MM.1S (cell line): ENCODE results near the gene DCST1.

Experiments used
- DNase-seq: peaks from one replicate; pipeline ENCODE4 v3.0.0-alpha.2; 2015
- H2AFZ ChIP-seq: fragments of 300-600 bp; sonication (generic); 2 replicates; pipeline ENCODE4 v1.6.0; 2016; ENCODE audit warnings: antibody characterized with exemption, low read length
- H3F3A ChIP-seq: fragments of 300-600 bp; sonication (generic); 2 replicates; pipeline ENCODE4 v1.6.1; 2016; ENCODE audit warnings: mild to moderate bottlenecking, antibody characterized with exemption, low read length, moderate library complexity, mixed read lengths; ENCODE audit not compliant: insufficient read depth
- H3K27ac ChIP-seq: fragments of 300-600 bp; sonication (generic); 2 replicates; pipeline ENCODE4 v1.5.1; 2016; ENCODE audit warnings: mild to moderate bottlenecking, low read length
- H3K27me3 ChIP-seq: fragments of 300-600 bp; sonication (generic); replicated peaks from 2 replicates; pipeline ENCODE4 v1.6.0; 2016; ENCODE audit warnings: low read length; ENCODE audit not compliant: insufficient read depth
- H3K36me3 ChIP-seq: fragments of 300-600 bp; sonication (generic); replicated peaks from 2 replicates; pipeline ENCODE4 v1.6.1; 2016; ENCODE audit warnings: mild to moderate bottlenecking, low read length, mixed read lengths; ENCODE audit not compliant: insufficient read depth
- H3K4me1 ChIP-seq: fragments of 300-600 bp; sonication (generic); 2 replicates; pipeline ENCODE4 v1.6.1; 2016; ENCODE audit warnings: low read length, mixed read lengths
- H3K4me2 ChIP-seq: fragments of 300-600 bp; sonication (generic); 2 replicates; pipeline ENCODE4 v1.6.0; 2016; ENCODE audit warnings: low read depth, low read length
- H3K4me3 ChIP-seq: fragments of 300-600 bp; sonication (generic); 2 replicates; pipeline ENCODE4 v1.5.1; 2016; ENCODE audit warnings: low read length, mixed read lengths
- H3K79me2 ChIP-seq: fragments of 300-600 bp; sonication (generic); 2 replicates; pipeline ENCODE4 v1.6.1; 2016; ENCODE audit warnings: mixed run types, low read length, mixed read lengths
- H3K9ac ChIP-seq: fragments of 300-600 bp; sonication (generic); 2 replicates; pipeline ENCODE4 v1.6.1; 2016; ENCODE audit warnings: low read length, mixed read lengths
- H3K9me2 ChIP-seq: fragments of 300-600 bp; sonication (generic); replicated peaks from 2 replicates; pipeline ENCODE4 v1.6.1; 2016; ENCODE audit warnings: mild to moderate bottlenecking, low read length, mixed read lengths; ENCODE audit not compliant: insufficient read depth
- H3K9me3 ChIP-seq: fragments of 300-600 bp; sonication (generic); replicated peaks from 2 replicates; pipeline ENCODE4 v1.6.1; 2016; ENCODE audit warnings: mild to moderate bottlenecking, low read length, mixed read lengths; ENCODE audit not compliant: insufficient read depth
- H4K20me1 ChIP-seq: fragments of 300-600 bp; sonication (generic); 2 replicates; pipeline ENCODE4 v1.6.1; 2016; ENCODE audit warnings: mild to moderate bottlenecking, low read length, moderate library complexity, mixed read lengths; ENCODE audit not compliant: insufficient read depth
- EZH2 ChIP-seq: fragments of 300-600 bp; sonication (generic); optimal IDR thresholded peaks from 2 replicates; pipeline ENCODE3; 2017; ENCODE audit warnings: low read depth, mild to moderate bottlenecking, antibody characterized with exemption, low read length, mixed read lengths
- EZH2phosphoT487 ChIP-seq: fragments of 300-600 bp; sonication (generic); IDR thresholded peaks from 2 replicates; pipeline ENCODE4 v1.6.1; 2018; ENCODE audit warnings: antibody characterized with exemption, low read length
- TF ChIP-seq, protein P1 (sequence below): fragments of 300-600 bp; sonication (generic); IDR thresholded peaks from 2 replicates; pipeline ENCODE4 v1.5.1; 2016; ENCODE audit warnings: antibody characterized with exemption, low read length, mixed read lengths

The DCST1 gene

DNA sequence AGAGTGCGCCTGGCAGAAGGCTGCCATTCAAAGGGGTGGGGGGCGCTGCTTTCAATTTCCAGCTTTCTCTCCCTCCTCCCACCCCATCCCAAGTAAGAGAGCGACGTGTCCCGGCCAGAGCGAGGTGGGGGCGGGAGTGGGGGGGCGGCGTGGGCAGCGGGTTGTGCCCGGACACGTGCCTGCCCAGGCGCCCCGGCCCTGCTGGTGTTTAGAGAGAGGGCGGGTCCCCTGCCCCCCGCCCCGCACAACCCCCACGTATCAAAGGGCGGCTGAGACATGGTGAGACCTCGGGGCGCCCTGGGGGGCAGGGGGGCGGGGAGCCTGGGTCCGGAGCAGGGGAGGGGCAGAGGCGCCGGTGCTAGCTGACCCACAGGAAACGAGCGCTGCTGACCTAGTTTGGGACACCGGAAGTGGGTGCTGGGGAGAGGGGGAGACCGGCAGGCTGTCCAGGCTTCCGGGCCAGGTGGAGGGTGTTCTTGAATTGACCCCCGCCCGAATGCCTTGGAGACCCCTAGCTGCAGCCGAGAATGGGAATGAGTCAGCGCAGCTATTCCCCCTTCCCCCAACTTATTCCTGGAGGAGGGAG lies 29.8 kb upstream of the DCST1 start:
- TF ChIP-seq EZH2 (no peak), EZH2phosphoT487 (no peak)
- TF ChIP-seq, protein P1, sequence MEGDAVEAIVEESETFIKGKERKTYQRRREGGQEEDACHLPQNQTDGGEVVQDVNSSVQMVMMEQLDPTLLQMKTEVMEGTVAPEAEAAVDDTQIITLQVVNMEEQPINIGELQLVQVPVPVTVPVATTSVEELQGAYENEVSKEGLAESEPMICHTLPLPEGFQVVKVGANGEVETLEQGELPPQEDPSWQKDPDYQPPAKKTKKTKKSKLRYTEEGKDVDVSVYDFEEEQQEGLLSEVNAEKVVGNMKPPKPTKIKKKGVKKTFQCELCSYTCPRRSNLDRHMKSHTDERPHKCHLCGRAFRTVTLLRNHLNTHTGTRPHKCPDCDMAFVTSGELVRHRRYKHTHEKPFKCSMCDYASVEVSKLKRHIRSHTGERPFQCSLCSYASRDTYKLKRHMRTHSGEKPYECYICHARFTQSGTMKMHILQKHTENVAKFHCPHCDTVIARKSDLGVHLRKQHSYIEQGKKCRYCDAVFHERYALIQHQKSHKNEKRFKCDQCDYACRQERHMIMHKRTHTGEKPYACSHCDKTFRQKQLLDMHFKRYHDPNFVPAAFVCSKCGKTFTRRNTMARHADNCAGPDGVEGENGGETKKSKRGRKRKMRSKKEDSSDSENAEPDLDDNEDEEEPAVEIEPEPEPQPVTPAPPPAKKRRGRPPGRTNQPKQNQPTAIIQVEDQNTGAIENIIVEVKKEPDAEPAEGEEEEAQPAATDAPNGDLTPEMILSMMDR, result no peak
- Histone ChIP-seq H2AFZ (peak overlapping the region; percentile 16), H3K9me3 (no peaks in the 10 kb centered on the region), H4K20me1 (no peaks in the 10 kb centered on the region), H3K79me2 (peaks cover 63% of the 10 kb centered on the region), H3K4me3 (peak overlapping the region; percentile 99), H3F3A (peaks cover 54% of the 10 kb centered on the region), H3K27me3 (no peaks in the 10 kb centered on the region), H3K36me3 (no peaks in the 10 kb centered on the region), H3K27ac (peak overlapping the region; percentile 32; the same call in 1 of the 2 replicates), H3K4me2 (peak overlapping the region; percentile 81), H3K4me1 (peaks cover 24% of the 10 kb centered on the region), H3K9ac (peak overlapping the region; percentile 91), H3K9me2 (no peaks in the 10 kb centered on the region)
- peak; percentile 33 for DNase-seq

DNA sequence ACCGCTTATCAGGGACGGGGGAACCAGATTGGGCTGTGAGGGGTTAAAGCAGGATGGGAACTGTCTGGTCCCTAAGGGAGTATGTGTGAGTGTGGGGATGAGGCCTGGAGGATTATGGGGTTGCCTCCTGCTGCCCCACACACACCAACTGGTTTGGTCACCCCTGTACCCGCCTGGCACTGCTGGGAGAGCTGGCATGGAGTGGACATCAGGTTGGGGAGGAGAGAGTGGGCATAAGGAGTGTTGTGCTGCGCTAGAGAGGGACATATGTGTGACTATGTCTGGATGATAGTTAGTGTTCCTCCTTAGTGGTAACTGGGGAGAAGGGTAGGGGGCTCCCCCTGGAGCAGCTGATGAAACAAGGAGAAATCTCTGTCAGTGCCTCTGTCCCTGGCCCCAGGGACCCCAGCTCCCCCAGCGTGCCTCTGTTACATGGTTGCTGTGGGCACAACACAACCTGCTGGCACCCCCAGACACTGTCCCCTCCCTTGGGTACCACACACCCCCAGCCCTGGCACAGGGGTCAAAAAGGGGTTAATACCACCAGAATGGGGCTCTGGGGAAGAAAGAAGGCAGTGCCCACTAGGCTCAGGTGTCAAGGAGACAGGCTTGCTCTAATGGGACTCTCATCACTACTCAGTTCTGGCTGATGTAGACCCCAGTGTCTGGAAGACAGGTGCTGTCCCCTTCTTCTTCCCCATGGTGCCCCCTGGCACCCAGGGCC lies 29.1 kb upstream of the DCST1 start:
- peaks cover 68% of the 10 kb centered on the region for H3K79me2 ChIP-seq
- no peak overlapping the region for H2AFZ ChIP-seq
- peak overlapping the region; percentile 81 for H3K4me2 ChIP-seq
- no peaks in the 10 kb centered on the region for H3K9me3 ChIP-seq
- H3K27ac ChIP-seq, result peak overlapping the region; percentile 32; the same call in 1 of the 2 replicates
- H3K36me3 ChIP-seq, result no peaks in the 10 kb centered on the region
- TF ChIP-seq EZH2phosphoT487 (no peak), EZH2 (no peak)
- TF ChIP-seq, protein P1, result no peak
- no peaks in the 10 kb centered on the region for H4K20me1 ChIP-seq
- peaks cover 47% of the 10 kb centered on the region for H3F3A ChIP-seq
- DNase-seq, result no peak
- peaks cover 24% of the 10 kb centered on the region for H3K4me1 ChIP-seq
- peak overlapping the region; percentile 91; the same call in 1 of the 2 replicates for H3K9ac ChIP-seq
- no peaks in the 10 kb centered on the region for H3K27me3 ChIP-seq
- peak overlapping the region; percentile 99 for H3K4me3 ChIP-seq
- H3K9me2 ChIP-seq, result no peaks in the 10 kb centered on the region

DNA sequence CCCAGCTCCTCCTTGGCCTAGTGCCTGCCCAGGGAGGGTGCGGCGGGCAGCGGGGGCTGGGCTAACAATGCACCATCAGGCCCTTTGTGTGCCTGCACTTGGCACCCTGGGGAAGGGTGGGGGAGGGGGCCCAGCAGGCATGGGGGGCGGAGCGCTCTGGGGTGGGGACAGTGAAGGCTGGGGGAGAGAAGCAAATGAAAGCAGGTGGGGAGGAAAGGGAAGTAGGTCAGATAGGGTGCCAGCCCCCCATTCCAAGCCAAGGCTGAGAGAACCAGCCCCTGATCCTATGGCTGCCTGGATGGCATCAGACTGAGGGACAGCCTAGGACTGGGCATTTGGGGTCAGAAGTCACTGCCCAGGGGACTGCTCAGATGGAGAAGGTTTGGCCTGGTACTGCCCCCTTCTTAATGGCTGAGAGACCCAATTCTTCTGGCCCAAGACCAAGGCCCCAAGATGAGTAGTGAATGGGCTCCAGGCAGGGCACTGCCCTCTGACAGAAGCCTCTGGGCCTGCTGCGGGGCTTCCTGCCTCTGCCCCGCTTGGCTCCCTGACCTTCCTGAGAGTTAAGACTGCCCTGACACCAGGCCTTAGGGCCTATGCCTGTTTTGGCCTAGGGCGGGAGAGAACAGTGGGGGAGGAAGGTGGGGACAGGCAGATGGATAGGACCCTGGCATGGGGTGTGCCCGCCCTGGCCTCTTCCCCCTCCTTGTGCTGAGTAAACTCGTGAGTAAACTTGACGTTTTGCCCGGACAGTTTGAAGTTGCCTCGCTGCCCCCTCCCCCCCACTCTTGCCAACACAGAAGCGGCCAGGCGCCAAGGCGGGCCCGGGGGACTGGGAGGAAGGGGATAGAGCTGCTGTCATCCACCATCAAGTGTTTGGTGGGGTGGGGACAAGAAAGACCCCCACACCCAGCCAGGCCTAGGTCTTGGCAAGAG lies 28.3 kb upstream of the DCST1 start:
- Histone ChIP-seq H3K9me2 (no peaks in the 10 kb centered on the region), H3K4me1 (peaks cover 24% of the 10 kb centered on the region), H3K36me3 (no peaks in the 10 kb centered on the region), H3K9ac (no peak overlapping the region), H2AFZ (no peak overlapping the region), H3K9me3 (no peaks in the 10 kb centered on the region), H3F3A (peaks cover 39% of the 10 kb centered on the region), H3K79me2 (peaks cover 76% of the 10 kb centered on the region), H3K27me3 (no peaks in the 10 kb centered on the region), H3K4me2 (peak overlapping the region; percentile 81; the same call in 1 of the 2 replicates), H3K27ac (peak overlapping the region; percentile 48; the same call in 1 of the 2 replicates), H3K4me3 (no peak overlapping the region), H4K20me1 (no peaks in the 10 kb centered on the region)
- DNase-seq, result no peak
- TF ChIP-seq, protein P1, result no peak
- TF ChIP-seq EZH2phosphoT487, result no peak
- no peak for TF ChIP-seq EZH2
